Choroid plexus epithelial cell (primary cell): ENCODE measurements around the gene EEA1.
A peak's percentile ranks its signal among the peaks of the same experiment; 100 is the strongest.

ENCODE experiments used
- DNase-seq: peaks from one replicate; pipeline ENCODE4 v3.0.0-alpha.2; 2010; ENCODE audit warnings: low read depth
- H3K4me3 ChIP-seq: 2 replicates; pipeline ENCODE4 v1.5.1; 2011; ENCODE audit warnings: low read depth, mild to moderate bottlenecking, control low read depth, low read length, moderate library complexity
- CTCF ChIP-seq: conservative IDR thresholded peaks from 2 replicates; pipeline ENCODE4 v1.5.1; 2011; ENCODE audit warnings: low read depth, mild to moderate bottlenecking, control low read depth, inconsistent platforms, low read length, moderate library complexity

EEA1 gene

GRCh38 chr12:92786045-92786444 is 143.1 kb downstream of the EEA1 start:
- DNase-seq = peak; percentile 46
- H3K4me3 ChIP-seq = no peak overlapping the region
- TF ChIP-seq CTCF = no peak

- DNase-seq = no peak
- no peak overlapping the region for H3K4me3 ChIP-seq
- no peak for TF ChIP-seq CTCF
Measured at GRCh38 chr12:92785563-92785950, 143.5 kb downstream of the EEA1 start.

GRCh38 chr12:92784797-92785562 is 144.1 kb downstream of the EEA1 start:
- DNase-seq = peak; percentile 93
- H3K4me3 ChIP-seq = no peak overlapping the region
- TF ChIP-seq CTCF = peak; percentile 68

- TF ChIP-seq CTCF = no peak
- peak; percentile 63 for DNase-seq
- no peak overlapping the region for H3K4me3 ChIP-seq
Measured at GRCh38 chr12:92784356-92784755, 144.7 kb downstream of the EEA1 start.

GRCh38 chr12:92779902-92780301 is 149.2 kb downstream of the EEA1 start:
- no peak overlapping the region for H3K4me3 ChIP-seq
- no peak for TF ChIP-seq CTCF
- DNase-seq = peak; percentile 67

GRCh38 chr12:92778525-92778924 is 150.6 kb downstream of the EEA1 start:
- TF ChIP-seq CTCF = no peak

GRCh38 chr12:92775416-92775815 is 153.7 kb downstream of the EEA1 start:
- DNase-seq = no peak
- TF ChIP-seq CTCF = no peak

More at GRCh38 chr12:92778525-92778924, 150.6 kb downstream of the EEA1 start:
- no peak overlapping the region for H3K4me3 ChIP-seq
- no peak for DNase-seq

More at GRCh38 chr12:92775416-92775815, 153.7 kb downstream of the EEA1 start:
- no peak overlapping the region for H3K4me3 ChIP-seq
